Fibroblast of villous mesenchyme (primary cell): ENCODE data around the gene TNRC6C. TPM values are rescaled to one million over a fixed set of nuclear protein-coding genes. Genes with fewer than 3 reads are reported as not detected.

Experiments
- DNase-seq: peaks from one replicate; pipeline ENCODE4 v3.0.0-alpha.2; 2010; ENCODE audit warnings: low read depth
- H3K4me3 ChIP-seq: 2 replicates; pipeline ENCODE4 v1.5.1; 2011; ENCODE audit warnings: low read depth, mild to moderate bottlenecking, low read length
- CTCF ChIP-seq: IDR thresholded peaks from 2 replicates; pipeline ENCODE4 v1.5.1; 2012; ENCODE audit warnings: low read depth, mild to moderate bottlenecking, low read length; ENCODE audit not compliant: insufficient read depth
- total RNA-seq: library from RNA; depleted of rRNA; stranded (reverse); fragments of >200 nt; gene quantifications from 2 replicates; pipeline ENCODE4 v1.2.3, GENCODE V29; 2012

TNRC6C gene
- total RNA-seq, 1 donor, result 4.3 TPM

- H3K4me3 ChIP-seq, result no peak overlapping the region
- no peak for DNase-seq
- TF ChIP-seq CTCF, result no peak
Observed at GRCh38 chr17:78107976-78108725, 149.6 kb downstream of the TNRC6C start.

DNA sequence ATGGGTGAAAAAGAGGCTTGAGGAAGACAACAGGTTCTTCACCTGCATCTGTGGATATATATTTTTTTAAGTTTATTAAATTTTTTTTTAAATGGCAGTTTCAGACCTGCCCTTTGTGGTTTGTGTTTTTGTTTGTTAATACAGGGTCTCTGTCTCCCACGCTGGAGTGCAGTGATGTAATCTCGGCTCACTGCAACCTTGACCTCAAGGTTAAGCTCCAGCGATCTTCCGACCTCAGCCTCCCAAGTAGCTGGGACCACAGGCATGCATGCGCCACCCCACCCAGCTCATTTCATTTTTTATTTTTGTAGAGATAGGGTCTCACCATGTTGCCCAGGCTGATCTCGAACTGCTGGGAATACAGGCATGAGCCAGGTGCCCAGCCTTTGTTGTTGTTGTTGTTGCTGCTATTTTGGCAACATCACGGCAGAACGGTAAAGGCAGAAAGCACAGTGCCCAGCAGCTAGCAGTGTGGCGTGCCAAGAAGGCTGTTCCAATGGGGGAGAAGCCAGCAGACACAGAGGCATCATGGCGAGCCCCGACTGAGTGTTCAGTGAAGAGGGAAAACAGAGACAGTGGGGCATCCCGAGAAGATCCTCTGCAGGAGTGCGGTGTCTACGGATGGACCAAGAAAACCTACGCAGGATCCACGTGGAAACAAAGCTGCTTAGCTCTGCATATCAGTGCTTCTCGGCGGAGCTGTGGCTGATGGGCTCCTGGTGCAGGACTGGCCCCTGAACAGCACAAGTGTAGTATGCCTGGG is 150.4 kb downstream of the TNRC6C start:
- TF ChIP-seq CTCF, result no peak
- peak; percentile 44 for DNase-seq

DNA sequence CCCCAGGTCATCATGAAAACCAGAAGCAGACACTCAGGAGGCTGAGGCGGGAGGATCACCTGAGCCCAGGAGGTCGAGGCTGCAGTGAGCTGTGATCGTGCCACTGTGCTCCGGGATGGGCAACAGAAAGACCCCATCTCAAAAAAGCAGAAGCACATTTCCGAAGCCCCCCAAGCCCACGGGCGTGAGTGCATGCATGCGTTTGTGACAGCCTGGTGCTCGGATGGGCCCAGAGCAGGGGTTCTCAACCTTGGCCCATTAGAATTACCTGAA is 150.9 kb downstream of the TNRC6C start:
- no peak for DNase-seq
- no peak for TF ChIP-seq CTCF
- H3K4me3 ChIP-seq, result no peak overlapping the region

More for the DNA sequence above, 150.4 kb downstream of the TNRC6C start:
- H3K4me3 ChIP-seq, result no peak overlapping the region

DNA sequence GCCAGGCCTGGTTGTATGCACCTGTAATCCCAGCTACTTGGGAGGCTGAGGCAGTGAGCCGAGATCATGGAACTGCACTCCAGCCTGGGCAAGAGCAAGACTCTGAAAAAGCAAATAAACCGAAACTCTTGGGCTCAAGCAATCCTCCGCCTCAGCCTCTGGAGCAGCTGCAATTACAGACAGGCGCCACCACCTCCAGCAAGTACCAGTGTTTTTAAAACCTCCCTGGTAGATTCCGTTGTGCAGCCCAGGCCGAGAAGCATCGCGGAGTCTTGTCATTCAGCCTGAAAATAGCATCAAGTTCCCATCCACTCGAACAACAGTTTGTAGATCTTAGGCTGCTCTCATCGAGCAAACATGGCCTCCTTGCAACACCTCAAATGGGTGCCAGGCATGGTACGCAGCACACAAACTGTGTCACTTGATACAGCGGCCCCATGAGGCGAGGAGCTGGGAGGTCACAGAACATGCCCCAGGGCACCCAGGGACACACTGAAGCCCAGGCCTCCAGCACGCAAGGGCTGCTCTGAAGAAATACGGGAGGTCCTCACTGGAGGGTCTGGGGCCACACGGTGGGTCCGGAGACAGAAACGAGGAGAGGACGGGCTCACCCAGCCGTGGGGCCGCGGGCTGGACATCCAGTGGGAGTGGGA is 152.0 kb downstream of the TNRC6C start:
- no peak for TF ChIP-seq CTCF
- H3K4me3 ChIP-seq, result no peak overlapping the region
- DNase-seq, result no peak

GRCh38 chr17:78111016-78111726 is 152.7 kb downstream of the TNRC6C start:
- no peak for DNase-seq
- TF ChIP-seq CTCF, result no peak
- H3K4me3 ChIP-seq, result no peak overlapping the region

DNA sequence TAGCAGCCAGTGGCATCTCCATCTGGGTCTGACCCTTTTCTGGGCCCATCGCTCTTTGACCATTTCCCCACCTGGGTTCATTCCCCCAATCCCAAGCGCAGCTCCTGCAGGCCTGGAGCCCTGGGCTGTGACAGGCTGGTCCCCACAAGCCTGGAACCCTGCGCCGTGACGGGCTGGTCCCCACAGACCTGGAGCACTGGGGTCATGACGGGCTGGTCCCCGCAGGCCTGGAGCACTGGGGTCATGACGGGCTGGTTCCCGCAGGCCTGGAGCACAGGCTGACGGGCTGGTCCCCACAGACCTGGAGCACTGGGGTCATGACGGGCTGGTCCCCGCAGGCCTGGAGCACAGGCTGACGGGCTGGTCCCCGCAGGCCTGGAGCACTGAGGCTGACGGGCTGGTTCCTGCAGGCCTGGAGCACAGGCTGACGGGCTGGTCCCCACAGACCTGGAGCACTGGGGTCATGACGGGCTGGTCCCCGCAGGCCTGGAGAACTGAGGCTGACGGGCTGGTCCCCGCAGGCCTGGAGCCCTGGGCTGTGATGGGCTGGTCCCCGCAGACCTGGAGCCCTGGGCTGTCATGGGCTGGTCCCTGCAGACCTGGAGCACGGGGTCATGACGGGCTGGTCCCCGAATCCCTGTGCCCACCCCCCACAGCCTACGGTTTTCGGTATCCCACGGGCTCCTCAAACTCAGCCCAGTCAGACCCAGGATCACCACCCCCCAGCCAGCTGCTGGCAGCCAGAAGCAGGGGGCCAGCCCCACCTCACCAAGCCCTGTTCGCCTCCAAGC is 153.4 kb downstream of the TNRC6C start:
- DNase-seq, result no peak
- no peak overlapping the region for H3K4me3 ChIP-seq
- no peak for TF ChIP-seq CTCF
